Heart left ventricle (tissue), 16 donors: ENCODE data around the gene KIAA1671. TPM values are rescaled to one million over a fixed set of nuclear protein-coding genes. Genes with fewer than 3 reads are reported as not detected.
A peak's percentile ranks its signal among the peaks of the same experiment; 100 is the strongest.

Experiments used
- ATAC-seq, 4 donors: fragments of 200-7000 bp; cut with Tn5 transposase; one replicate each; pipeline ENCODE4 v1.9.1; 2020 to 2022; ENCODE audit warnings: moderate library complexity in 4 of 4, mild to moderate bottlenecking in 3 of 4, moderate number of reproducible peaks in 1 of 4
- DNase-seq, 5 donors: peaks; one replicate each; pipeline ENCODE4 v3.0.0-alpha.2; 2020
- H3K27ac ChIP-seq, 12 donors: fragments of 200-600 bp; sonication (generic) in 4 of 12; one replicate each; pipeline versions ENCODE4 v1.5.0 to v1.8.0; 2016 to 2022; ENCODE audit warnings: mild to moderate bottlenecking in 2 of 12
- H3K27me3 ChIP-seq, 9 donors: fragments of 200-600 bp; sonication (generic) in 2 of 9; one replicate each; pipeline versions ENCODE4 v1.5.1 to v1.8.0; 2016 to 2022; ENCODE audit warnings: mild to moderate bottlenecking in 3 of 9
- H3K36me3 ChIP-seq, 9 donors: fragments of 200-600 bp; sonication (generic) in 2 of 9; one replicate each; pipeline versions ENCODE4 v1.5.0 to v1.8.0; 2018 to 2022; ENCODE audit warnings: mild to moderate bottlenecking in 2 of 9
- H3K4me1 ChIP-seq, 12 donors: fragments of 200-600 bp; sonication (generic) in 4 of 12; one replicate each; pipeline versions ENCODE4 v1.5.0 to v1.8.0; 2016 to 2022; ENCODE audit warnings: mild to moderate bottlenecking in 3 of 12
- H3K4me3 ChIP-seq, 12 donors: fragments of 200-600 bp; sonication (generic) in 4 of 12; one replicate each; pipeline versions ENCODE4 v1.5.0 to v1.8.0; 2017 to 2022; ENCODE audit warnings: mild to moderate bottlenecking in 9 of 12, moderate library complexity in 4 of 12
- H3K9me3 ChIP-seq, 12 donors: fragments of 200-600 bp; sonication (generic) in 4 of 12; one replicate each; pipeline versions ENCODE4 v1.5.0 to v1.8.0; 2016 to 2022; ENCODE audit warnings: mild to moderate bottlenecking in 1 of 12
- CTCF ChIP-seq, 12 donors: fragments of 200-600 bp; sonication (generic) in 4 of 12; IDR thresholded peaks; one replicate each; pipeline versions ENCODE4 v1.5.0 to v1.8.0; 2018 to 2022; ENCODE audit warnings: antibody characterized with exemption in 12 of 12, mild to moderate bottlenecking in 5 of 12
- POLR2A ChIP-seq, 2 donors: fragments of 450-650 bp; IDR thresholded peaks; one replicate each; pipeline ENCODE4 v1.6.1; 2017; ENCODE audit warnings: antibody characterized with exemption in 2 of 2, mild to moderate bottlenecking in 2 of 2, moderate library complexity in 2 of 2
- WGBS, 4 donors: extraction: QIAGEN DNeasy Blood & Tissue Kit in 2 of 4; methylation state at CpG; one replicate each; pipeline versions ENCODE4 v1.1.5 to v1.1.7; 2013 to 2018; 5-methylcytosine and 5-hydroxymethylcytosine counted together
- intact Hi-C, 10 donors: fragments of 100-400 bp; cut with DNase I; formaldehyde crosslinking; loops; one replicate each; pipeline versions ENCODE4 v1.11.1 to v1.14.2; 2022
- polyA plus RNA-seq, 2 donors: library from polyadenylated mRNA; stranded (reverse); fragments of 200-250 nt; gene quantifications; one replicate each; pipeline ENCODE4 v1.2.3, GENCODE V29; 2013
- total RNA-seq, 9 donors: library from RNA; depleted of rRNA in 2 of 9; stranded (reverse); fragments of >200 nt in 2 of 9; fragmentation: NEBNext Ultra II Directional in 3 of 9; extraction: Animal tissue kit (Norgen Biotek cat#: 25700) in 3 of 9; gene quantifications; one replicate each; pipeline versions ENCODE4 v1.1.0 to v1.2.4, GENCODE V29; 2016 to 2023
- donor health status: ischemic (EF 13 %, LVEDD 7.1; RV severe dilation, severe dysfunction).
- donor health status: healthy with polysubstance abuse.
- donor health status: DM: no; HTN: yes; CAD: no.
- donor health status: DM: no; HTN: no; CAD: no.
- donor health status: ischemic (EF 25% LVEDD 6.9; RV normal size, moderate dysfunction).
- donor health status: ischemic (EF 25% LVEDD 5.7; RV mildly dilated, moderate dysfunction).
- donor health status: healthy.
- donor health status: DM: yes; HTN: yes; CAD: no.
- donor health status: ischemic (EF 35%, LVEDD 5.7; RV mildly dilated, moderate dysfunction).
- donor health status: nonischemic (EF 11% LVEDD 7.7; RV severe dilation, severe dysfunction).
- donor health status: DM: yes; HTN: yes; CAD: no.
- donor health status: PGD.
- donor health status: ischemic (EF 29% LVEDD 5.4; RV normal size, mild dysfunction).
- donor health status: nonischemic (EF 23%, LVEDD 6.1; RV moderate dilation, normal function).

Gene KIAA1671
- total and polyA plus RNA-seq, 11 donors, result 4.5 to 22.1 (median 13.2) TPM

GRCh38 chr22:25053153-25053805 lies 100.8 kb downstream of the KIAA1671 start:
- WGBS, 4 donors, result 75 to 85% (median 83%) methylated on average over 7 of the region's 7 CpGs
- Histone ChIP-seq H3K4me1 (peaks cover 0 to 15% (median 0%) of the 10 kb centered on the region in 12 donors), H3K9me3 (peaks cover 0 to 8% (median 0%) of the 10 kb centered on the region in 12 donors), H3K4me3 (no peak overlapping the region), H3K27ac (no peak overlapping the region), H3K27me3 (no peaks in the 10 kb centered on the region), H3K36me3 (peaks cover 0 to 27% (median 5%) of the 10 kb centered on the region in 9 donors)
- DNase-seq (no peak), ATAC-seq (no peak)
- TF ChIP-seq POLR2A (IDR thresholded peaks at IDR 0.05) (no peak), CTCF (IDR thresholded peaks at IDR 0.05) (no peak)
- intact Hi-C loops, result loop anchor here in 3 of 10 donors (5.0 to 10.0 kb wide), 2 partner anchors 281 to 288 kb away; partner anchors contain the start of gene PIWIL3 (in 1 of the 3)

- no peak overlapping the region for H3K4me3 ChIP-seq
- H3K9me3 ChIP-seq, result peaks cover 0 to 8% (median 0%) of the 10 kb centered on the region in 12 donors
- intact Hi-C loops, result loop anchor here in 5 of 10 donors (5.0 to 10.0 kb wide), 4 partner anchors 118 to 290 kb away; partner anchors contain the start of gene PIWIL3 (in 2 of the 5)
- TF ChIP-seq POLR2A (IDR thresholded peaks at IDR 0.05) (no peak), CTCF (IDR thresholded peaks at IDR 0.05) (no peak)
- peaks cover 0 to 17% (median 2%) of the 10 kb centered on the region in 9 donors for H3K36me3 ChIP-seq
- DNase-seq, result no peak
- H3K27ac ChIP-seq, result no peak overlapping the region
- H3K4me1 ChIP-seq, result peaks cover 0 to 10% (median 0%) of the 10 kb centered on the region in 12 donors
- WGBS, 4 donors, result 79 to 84% (median 82%) methylated on average over 9 of the region's 9 CpGs
- no peaks in the 10 kb centered on the region for H3K27me3 ChIP-seq
- ATAC-seq, result no peak
These were observed 102.5 kb downstream of the KIAA1671 start for GRCh38 chr22:25054943-25055511.

DNA sequence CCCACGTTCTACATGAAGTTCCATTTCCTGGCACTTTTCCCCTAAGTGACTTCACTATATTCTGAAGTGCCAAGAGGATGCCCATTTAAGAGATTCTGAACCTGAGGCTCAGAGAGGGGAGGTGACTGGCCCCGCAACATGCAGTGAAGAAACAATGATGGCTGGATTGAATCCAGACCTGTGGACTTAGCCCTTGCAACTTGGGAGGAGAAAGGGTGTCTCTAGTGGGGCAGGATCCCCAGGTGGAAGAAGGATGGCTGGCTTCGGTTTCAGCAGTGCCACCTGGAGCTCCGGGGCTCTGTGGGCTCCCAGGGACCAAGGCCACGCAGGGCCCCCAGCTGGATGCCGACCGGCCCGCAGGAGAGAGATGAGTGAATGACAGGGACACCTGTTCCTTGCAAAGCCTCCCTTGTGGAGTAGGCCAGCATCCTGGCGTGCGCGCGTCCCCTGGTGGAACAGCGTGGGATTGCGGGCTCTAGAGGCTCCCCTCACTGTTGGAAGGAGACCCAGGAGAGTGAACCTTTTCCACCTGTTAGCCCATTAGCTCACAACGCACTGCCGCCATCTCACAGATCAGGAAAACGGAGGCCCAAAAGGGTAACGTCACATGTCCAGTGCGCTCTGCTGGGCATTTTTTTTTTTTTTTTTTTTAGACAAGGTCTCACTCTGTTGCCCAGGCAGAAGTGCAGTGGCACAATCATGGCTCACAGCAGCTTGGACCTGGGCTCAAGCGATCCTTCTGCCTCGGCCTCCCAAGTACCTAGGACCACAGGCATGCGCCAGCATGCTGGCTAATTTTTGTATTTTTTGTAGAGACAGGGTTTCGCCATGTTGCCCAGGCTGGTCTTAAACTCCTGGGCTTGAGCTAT lies 104.7 kb downstream of the KIAA1671 start:
- DNase-seq (peak in 4 of 5 donors; percentile 46 to 86 (median 58)), ATAC-seq (peak; percentile 19 to 79 (median 76))
- Histone ChIP-seq H3K27me3 (no peaks in the 10 kb centered on the region), H3K27ac (no peak overlapping the region), H3K36me3 (peaks cover 0 to 8% (median 0%) of the 10 kb centered on the region in 9 donors), H3K9me3 (no peaks in the 10 kb centered on the region), H3K4me1 (peaks cover 0 to 18% (median 1%) of the 10 kb centered on the region in 12 donors), H3K4me3 (no peak overlapping the region)
- TF ChIP-seq CTCF (IDR thresholded peaks at IDR 0.05), result peak; percentile 74 to 95 (median 84)
- TF ChIP-seq POLR2A (IDR thresholded peaks at IDR 0.05), result no peak
- 35 to 43% (median 38%) methylated on average over 23 of the region's 23 CpGs for WGBS, 4 donors
- intact Hi-C loops, result loop anchor here in 5 of 10 donors (2.0 to 10.0 kb wide), 5 partner anchors 118 to 292 kb away; partner anchors contain the start of gene PIWIL3 (in 1 of the 5)
